B cell (primary cell): ENCODE measurements around the gene NEO1. TPM values are rescaled to one million over a fixed set of nuclear protein-coding genes. Genes with fewer than 3 reads are reported as not detected.

Experiments
- ATAC-seq: fragments of 200-7000 bp; cut with Tn5 transposase; one replicate; pipeline ENCODE4 v1.10.0; 2021; ENCODE audit warnings: low read depth, mild to moderate bottlenecking, moderate number of reproducible peaks, moderate library complexity
- CTCF ChIA-PET: fragments of 350-600 bp; sonication (Branson Sonifier 250); formaldehyde crosslinking; loops from one replicate; lab custom pipeline; 2021; ENCODE audit warnings: antibody characterized with exemption, inconsistent platforms; lab: Charles Lee
- POLR2A ChIA-PET: fragments of 350-600 bp; sonication (Branson Sonifier 250); formaldehyde crosslinking; loops from one replicate; lab custom pipeline; 2021; ENCODE audit warnings: antibody characterized with exemption; lab: Charles Lee
- DNase-seq: peaks from one replicate; pipeline ENCODE4 v3.0.0; 2013
- H2AFZ ChIP-seq: 2 replicates; pipeline ENCODE4 v1.6.1; 2012; ENCODE audit warnings: mild to moderate bottlenecking, low read depth, low read length; ENCODE audit not compliant: insufficient read depth, poor library complexity, severe bottlenecking
- H3K27ac ChIP-seq, 2 donors: 1 replicate in 1 of 2; 2 replicates in 1 of 2; pipeline ENCODE4 v1.5.1; 2012 to 2013; ENCODE audit warnings: low read length in 2 of 2, mild to moderate bottlenecking in 2 of 2, moderate library complexity in 1 of 2
- H3K27me3 ChIP-seq, 4 experiments: fragments of 200-600 bp in 1 of 4; sonication (generic) in 1 of 4; replicated peaks in 1 of 4; 1 replicate in 2 of 4; 2 replicates in 2 of 4; pipeline versions ENCODE4 v1.6.1 to v1.7.0; 2013 to 2016; ENCODE audit warnings: low read length in 3 of 4, mild to moderate bottlenecking in 2 of 4, mixed read lengths in 1 of 4, moderate library complexity in 1 of 4; ENCODE audit not compliant: insufficient read depth in 4 of 4, control insufficient read depth in 3 of 4; ENCODE audit errors: control extremely low read depth in 1 of 4
- H3K36me3 ChIP-seq, 2 experiments: replicated peaks in 1 of 2; 1 replicate in 1 of 2; 2 replicates in 1 of 2; pipeline versions ENCODE4 v1.6.1 to v1.7.1; 2013; ENCODE audit warnings: low read length in 1 of 2; ENCODE audit not compliant: insufficient read depth in 2 of 2, control insufficient read depth in 1 of 2; ENCODE audit errors: control extremely low read depth in 1 of 2, extremely low read depth in 1 of 2
- H3K4me1 ChIP-seq, 2 donors: fragments of 200-600 bp in 1 of 2; sonication (generic) in 1 of 2; 1 replicate in 1 of 2; 2 replicates in 1 of 2; pipeline versions ENCODE4 v1.5.1 to v1.6.1; 2013 to 2017; ENCODE audit warnings: low read length in 2 of 2; ENCODE audit not compliant: control insufficient read depth in 2 of 2, insufficient read depth in 2 of 2
- H3K4me2 ChIP-seq: replicated peaks from 2 replicates; pipeline ENCODE3; 2012; ENCODE audit warnings: mild to moderate bottlenecking, low read depth, low read length; ENCODE audit not compliant: poor library complexity, severe bottlenecking
- H3K4me3 ChIP-seq, 5 experiments: fragments of 200-600 bp in 1 of 5; sonication (generic) in 1 of 5; 1 replicate in 3 of 5; 2 replicates in 2 of 5; pipeline versions ENCODE4 v1.5.1 to v1.7.0; 2011 to 2016; ENCODE audit warnings: low read length in 4 of 5, mild to moderate bottlenecking in 4 of 5, low read depth in 2 of 5, control low read depth in 1 of 5, moderate library complexity in 1 of 5; ENCODE audit not compliant: insufficient read depth in 1 of 5; ENCODE audit errors: control extremely low read depth in 1 of 5, extremely low read depth in 1 of 5
- H3K79me2 ChIP-seq: fragments of 200-600 bp; sonication (generic); one replicate; pipeline ENCODE4 v1.6.0; 2016; ENCODE audit warnings: low read length; ENCODE audit not compliant: control insufficient read depth, insufficient read depth
- H3K9ac ChIP-seq: fragments of 200-600 bp; sonication (generic); 2 replicates; pipeline ENCODE4 v1.6.1; 2017; ENCODE audit warnings: mild to moderate bottlenecking, low read length, moderate library complexity
- H3K9me3 ChIP-seq, 3 donors: one replicate each; pipeline versions ENCODE4 v1.6.1 to v1.7.1; 2013; ENCODE audit warnings: low read length in 2 of 3; ENCODE audit not compliant: control insufficient read depth in 2 of 3, insufficient read depth in 1 of 3; ENCODE audit errors: control extremely low read depth in 1 of 3
- H4K20me1 ChIP-seq: 2 replicates; pipeline ENCODE4 v1.6.0; 2012; ENCODE audit warnings: mild to moderate bottlenecking, low read length; ENCODE audit not compliant: insufficient read depth, control insufficient read depth, poor library complexity, severe bottlenecking
- H3K27ac Mint-ChIP-seq: one replicate; pipeline ENCODE4 v1.8.0; 2021; ENCODE audit warnings: mixed read lengths
- H3K27me3 Mint-ChIP-seq: one replicate; pipeline ENCODE4 v1.8.0; 2021; ENCODE audit warnings: mixed read lengths
- H3K4me1 Mint-ChIP-seq: one replicate; pipeline ENCODE4 v1.8.0; 2021; ENCODE audit warnings: mixed read lengths
- H3K4me3 Mint-ChIP-seq: one replicate; pipeline ENCODE4 v1.8.0; 2021; ENCODE audit warnings: mixed read lengths
- H3K9me3 Mint-ChIP-seq: one replicate; pipeline ENCODE4 v1.8.0; 2022; ENCODE audit warnings: mixed read lengths; ENCODE audit not compliant: insufficient read depth
- CTCF ChIP-seq: fragments of 200-600 bp; IDR thresholded peaks from one replicate; pipeline ENCODE4 v1.8.0; 2022; ENCODE audit warnings: antibody characterized with exemption, mild to moderate bottlenecking
- EZH2 ChIP-seq: IDR thresholded peaks from 2 replicates; pipeline ENCODE4 v1.6.1; 2012; ENCODE audit warnings: borderline replicate concordance, low read depth, mild to moderate bottlenecking, moderate library complexity, low read length; ENCODE audit not compliant: insufficient read depth, poor library complexity, severe bottlenecking
- whole genome bisulfite sequencing: methylation state at CpG from one replicate; pipeline ENCODE4 v1.1.5; 2013; ENCODE audit warnings: missing lambda C conversion rate; ENCODE audit not compliant: insufficient coverage; 5-methylcytosine and 5-hydroxymethylcytosine counted together
- intact Hi-C: fragments of 100-400 bp; cut with micrococcal nuclease; formaldehyde crosslinking; loops from one replicate; pipeline ENCODE4 v1.10.0; 2022
- polyA plus RNA-seq: library from polyadenylated mRNA; depleted of rRNA; stranded (reverse); fragments of >200 nt; gene quantifications from 2 replicates; pipeline ENCODE4 v1.2.3, GENCODE V29; 2012
- total RNA-seq, 2 donors: library from RNA; stranded (reverse); fragments of 120-200 nt in 1 of 2; gene quantifications; 1 replicate in 1 of 2; 2 replicates in 1 of 2; pipeline versions ENCODE4 v1.2.3 to v1.2.4, GENCODE V29; 2013 to 2022

NEO1 gene
- total and polyA plus RNA-seq, 2 donors (not counting 1 experiment from before 2014, with no cell fraction given), result 1.3 to 3.9 TPM

GRCh38 chr15:73275862-73276261 is 223.6 kb downstream of the NEO1 start:
- CTCF ChIA-PET, result interaction anchor here (0.8 to 7.8 kb wide), 6 partner anchors 11 to 676 kb away, joined by 3 to 57 read pairs (median 6); no protein-coding TSS in a partner anchor
- Mint-ChIP-seq H3K4me1 (peaks cover 3% of the 10 kb centered on the region), H3K4me3 (no peak overlapping the region), H3K9me3 (no peaks in the 10 kb centered on the region), H3K27me3 (peaks cover 4% of the 10 kb centered on the region), H3K27ac (no peak overlapping the region)
- Histone ChIP-seq H3K27ac (no peak overlapping the region), H4K20me1 (no peaks in the 10 kb centered on the region), H3K4me1 (peaks cover 0 to 3% of the 10 kb centered on the region in 2 donors), H3K27me3 (no peaks in the 10 kb centered on the region), H3K4me2 (no peak overlapping the region), H2AFZ (no peak overlapping the region), H3K79me2 (no peaks in the 10 kb centered on the region), H3K9ac (no peak overlapping the region), H3K9me3 (no peaks in the 10 kb centered on the region), H3K4me3 (no peak overlapping the region), H3K36me3 (no peaks in the 10 kb centered on the region)
- no peak for ATAC-seq
- intact Hi-C loops, result no loop called here
- TF ChIP-seq EZH2 (no peak), CTCF (no peak)
- POLR2A ChIA-PET, result no interaction called here
- no peak for DNase-seq

- Histone ChIP-seq H3K27ac (no peak overlapping the region), H3K9ac (no peak overlapping the region), H3K79me2 (no peaks in the 10 kb centered on the region), H3K27me3 (no peaks in the 10 kb centered on the region), H2AFZ (no peak overlapping the region), H3K4me3 (no peak overlapping the region), H3K9me3 (no peaks in the 10 kb centered on the region), H3K4me1 (peaks cover 10 to 22% of the 10 kb centered on the region in 2 donors), H4K20me1 (no peaks in the 10 kb centered on the region), H3K4me2 (no peak overlapping the region), H3K36me3 (no peaks in the 10 kb centered on the region)
- TF ChIP-seq CTCF, result no peak
- TF ChIP-seq EZH2, result no peak
- no peak overlapping the region for H3K27ac Mint-ChIP-seq
- ATAC-seq, result no peak
- WGBS, result 100% methylated on average over 3 of the region's 8 CpGs
- CTCF ChIA-PET, result interaction anchor here (1.1 to 1.7 kb wide), 4 partner anchors 9 to 515 kb away, joined by 3 to 4 read pairs (median 4); no protein-coding TSS in a partner anchor
- peaks cover 23% of the 10 kb centered on the region for H3K4me1 Mint-ChIP-seq
- POLR2A ChIA-PET, result no interaction called here
- no peak overlapping the region for H3K4me3 Mint-ChIP-seq
- no peak for DNase-seq
- H3K27me3 Mint-ChIP-seq, result no peaks in the 10 kb centered on the region
- H3K9me3 Mint-ChIP-seq, result no peaks in the 10 kb centered on the region
- intact Hi-C loops, result no loop called here
Observed at GRCh38 chr15:73282567-73283365, 230.5 kb downstream of the NEO1 start.
